ENCODE data around the gene SLC27A2. TPM values are rescaled to one million over a fixed set of nuclear protein-coding genes. Genes with fewer than 3 reads are reported as not detected.

Gene SLC27A2
- total RNA-seq, 1 experiment from 2014 or later, result 7.0 TPM

GRCh38 chr15:50187525-50187924, 5.5 kb downstream of the SLC27A2 start:
- H3K27me3 ChIP-seq (ENCODE audit: insufficient read depth, low read length), result peaks cover 11% of the 10 kb centered on the region; the same call in 1 of the 2 replicates
- H4K8ac ChIP-seq (replicated peaks; ENCODE audit: insufficient read length, low read depth, low read length), result no peak overlapping the region
- H3K56ac ChIP-seq (ENCODE audit: insufficient read length, low read depth, low read length), result no peak overlapping the region
- no peak overlapping the region for H2BK5ac ChIP-seq (ENCODE audit: insufficient read length, low read length)
- no peak overlapping the region for H4K5ac ChIP-seq (ENCODE audit: insufficient read length, low read depth, low read length)
- no peaks in the 10 kb centered on the region for H3K9me3 Mint-ChIP-seq
- no peak overlapping the region for H2BK20ac ChIP-seq (ENCODE audit: low read depth, low read length, poor library complexity, severe bottlenecking)
- H3K36me3 Mint-ChIP-seq (ENCODE audit: insufficient read depth in 1 of 3, low read depth in 3 of 3), result no peaks in the 10 kb centered on the region
- no CpG with 5 or more reads among the region's 2 CpGs for WGBS (ENCODE audit: extremely low coverage, insufficient read length, low lambda C conversion rate)
- peaks cover 4% of the 10 kb centered on the region for H3K23me2 ChIP-seq (ENCODE audit: insufficient read length, low read depth, low read length, poor library complexity, severe bottlenecking)
- no peaks in the 10 kb centered on the region for H3K9me3 ChIP-seq (ENCODE audit: control insufficient read depth, low read depth, low read length)
- no peak overlapping the region for H2BK15ac ChIP-seq (ENCODE audit: low read depth, low read length)
- no peaks in the 10 kb centered on the region for H3K4me1 ChIP-seq (ENCODE audit: insufficient read depth, low read length)
- no peak overlapping the region for H3K4me3 Mint-ChIP-seq
- H3K4me2 ChIP-seq (ENCODE audit: insufficient read depth, insufficient read length, low read length), result no peak overlapping the region
- TF ChIP-seq CTCF (conservative IDR thresholded peaks at IDR 0.05), result no peak
- H4K91ac ChIP-seq (ENCODE audit: insufficient read length, low read depth, low read length), result no peak overlapping the region
- H3K27ac Mint-ChIP-seq, result peak overlapping the region in 1 of 3 experiments; percentile 77; a peak in 1 of 7 replicates
- peaks cover 20% of the 10 kb centered on the region for H3K27me3 Mint-ChIP-seq (ENCODE audit: low read depth)
- no peaks in the 10 kb centered on the region for H3K79me1 ChIP-seq (ENCODE audit: insufficient read depth, low read depth, low read length, poor library complexity, severe bottlenecking)
- no peak overlapping the region for H3K9ac ChIP-seq (ENCODE audit: extremely low read depth, insufficient read length, low read length)
- no peak for DNase-seq
- H3K27ac ChIP-seq (ENCODE audit: insufficient read length, low read depth, low read length), result no peak overlapping the region
- H3K4me1 Mint-ChIP-seq, result peaks cover 14 to 19% of the 10 kb centered on the region in 2 experiments
- no peak overlapping the region for H3T11ph ChIP-seq (ENCODE audit: low read length)
- no peak overlapping the region for H2AK5ac ChIP-seq (ENCODE audit: insufficient read length, low read length)
- no peaks in the 10 kb centered on the region for H4K20me1 ChIP-seq (ENCODE audit: control insufficient read depth, insufficient read depth, insufficient read length)
- no peak overlapping the region for H3K23ac ChIP-seq (ENCODE audit: insufficient read length, low read depth, low read length)
- H3K79me2 ChIP-seq (ENCODE audit: insufficient read depth, low read length), result no peaks in the 10 kb centered on the region
- no peak overlapping the region for H2BK12ac ChIP-seq (ENCODE audit: insufficient read length, low read depth, low read length)
- H3K14ac ChIP-seq (ENCODE audit: insufficient read depth, low read length), result no peak overlapping the region
- no peak overlapping the region for H2BK120ac ChIP-seq (ENCODE audit: low read depth, low read length, poor library complexity, severe bottlenecking)
- H3K4ac ChIP-seq (ENCODE audit: low read depth, low read length), result no peak overlapping the region
- H2AFZ ChIP-seq (ENCODE audit: low read length), result no peak overlapping the region
- H3K18ac ChIP-seq (ENCODE audit: insufficient read length, low read depth, low read length), result no peak overlapping the region

All from H9 (cell line).